ENCODE measurements around the gene PCTP.

PCTP gene

GRCh38 chr17:55758171-55758570 lies 7.3 kb downstream of the PCTP start:
- no peak for DNase-seq

DNA sequence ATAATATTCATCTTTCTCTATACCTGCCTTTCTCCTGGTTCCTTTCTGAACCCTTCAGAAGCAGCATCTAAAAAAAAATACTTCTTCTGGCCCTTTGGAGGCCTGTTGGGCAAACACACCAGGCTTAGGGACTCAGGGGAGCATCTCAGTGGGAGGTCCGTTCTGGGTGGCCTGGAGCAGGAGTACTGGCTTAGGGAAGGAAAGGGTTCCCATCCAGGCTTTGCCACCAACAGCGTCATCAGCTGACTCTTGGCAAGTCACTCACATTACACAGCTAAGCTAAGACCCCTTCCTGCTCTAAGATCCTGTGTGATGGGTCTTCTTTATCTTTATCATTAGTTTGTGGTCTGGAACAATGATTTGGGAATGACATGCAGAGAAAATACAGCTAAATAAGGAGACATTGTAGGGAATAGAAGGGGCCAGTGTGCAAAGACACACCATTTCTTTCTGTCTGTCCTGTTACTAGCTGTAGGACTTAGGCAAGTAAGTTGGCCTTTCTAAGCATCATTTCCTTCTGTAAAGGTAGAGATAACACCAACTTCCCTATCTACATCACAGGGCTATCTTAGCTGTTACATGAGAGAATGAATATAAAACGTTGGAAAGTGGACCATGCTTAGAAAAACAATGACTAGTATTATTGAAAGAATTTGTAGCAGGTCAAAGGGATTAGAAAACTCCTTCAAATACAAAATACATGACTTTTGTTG lies 9.9 kb downstream of the PCTP start:
- DNase-seq = no peak

- DNase-seq = no peak
Measured at GRCh38 chr17:55762086-55762858, 11.4 kb downstream of the PCTP start.

DNA sequence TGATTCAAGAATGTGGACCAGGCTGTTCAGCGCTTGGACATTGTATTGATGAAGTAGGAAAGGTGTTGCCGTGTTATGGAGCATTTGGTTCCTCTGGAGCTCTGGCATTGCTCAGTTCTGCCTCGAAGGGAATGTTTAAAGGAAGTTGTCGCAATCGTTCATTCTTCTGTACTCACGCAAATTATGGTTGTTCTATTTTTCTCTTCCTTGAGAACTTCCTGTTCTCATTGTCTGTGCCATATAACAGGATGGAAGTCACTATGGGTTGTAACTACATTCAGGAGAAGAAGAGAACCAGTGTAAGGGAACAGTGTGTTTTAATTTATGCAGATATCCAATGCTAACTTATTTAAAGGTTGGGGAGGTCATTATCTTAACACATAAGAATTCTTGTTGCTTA lies 13.0 kb downstream of the PCTP start:
- DNase-seq = no peak

GRCh38 chr17:55764610-55765009 lies 13.8 kb downstream of the PCTP start:
- no peak for DNase-seq

- no peak for DNase-seq
Measured at GRCh38 chr17:55765472-55765871, 14.6 kb downstream of the PCTP start.

GRCh38 chr17:55768936-55769624 lies 18.2 kb downstream of the PCTP start:
- DNase-seq = no peak

- no peak for DNase-seq
Measured at GRCh38 chr17:55769625-55770000, 18.8 kb downstream of the PCTP start.

- peak; percentile 58 for DNase-seq
Measured at GRCh38 chr17:55770196-55770870, 19.5 kb downstream of the PCTP start.

- DNase-seq = no peak
Measured at GRCh38 chr17:55772086-55772485, 21.2 kb downstream of the PCTP start.

DNA sequence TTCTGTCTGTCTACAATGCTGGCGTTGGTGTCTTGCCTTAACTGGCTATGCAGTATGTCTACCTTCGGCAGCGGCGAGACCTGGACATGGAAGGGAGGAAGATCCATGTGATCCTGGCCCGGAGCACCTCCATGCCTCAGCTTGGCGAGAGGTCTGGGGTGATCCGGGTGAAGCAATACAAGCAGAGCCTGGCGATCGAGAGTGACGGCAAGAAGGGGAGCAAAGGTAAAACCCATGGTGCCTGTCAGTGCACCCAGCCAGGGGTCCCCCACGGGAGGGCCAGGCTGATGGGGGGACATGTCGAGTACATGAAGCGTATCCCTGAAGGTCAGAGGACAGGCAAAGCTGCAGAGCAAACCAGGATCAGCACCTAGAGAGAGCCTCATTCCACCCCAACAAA lies 22.8 kb downstream of the PCTP start:
- DNase-seq = no peak

DNA sequence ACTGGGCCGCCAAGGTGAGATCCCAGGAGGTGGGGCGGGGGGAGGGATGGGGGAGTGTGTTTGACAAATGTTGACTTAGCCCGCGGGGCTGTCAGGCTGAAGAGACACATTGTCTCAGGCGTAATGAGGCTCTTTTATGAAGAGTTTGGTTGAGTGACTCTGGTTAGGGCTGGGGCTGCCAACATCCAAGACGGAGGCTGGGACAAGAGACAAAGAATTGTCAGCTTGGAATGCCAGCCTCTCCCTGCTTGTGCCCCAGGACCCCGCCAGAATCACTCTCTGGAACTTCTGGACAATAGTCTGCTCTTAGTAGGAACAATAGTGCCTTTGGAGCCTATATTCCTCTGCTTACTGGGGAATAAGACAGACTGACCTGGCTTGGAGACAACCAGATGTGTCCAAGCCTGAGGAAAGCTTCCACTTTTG lies 24.0 kb downstream of the PCTP start:
- peak; percentile 81 for DNase-seq

DNA sequence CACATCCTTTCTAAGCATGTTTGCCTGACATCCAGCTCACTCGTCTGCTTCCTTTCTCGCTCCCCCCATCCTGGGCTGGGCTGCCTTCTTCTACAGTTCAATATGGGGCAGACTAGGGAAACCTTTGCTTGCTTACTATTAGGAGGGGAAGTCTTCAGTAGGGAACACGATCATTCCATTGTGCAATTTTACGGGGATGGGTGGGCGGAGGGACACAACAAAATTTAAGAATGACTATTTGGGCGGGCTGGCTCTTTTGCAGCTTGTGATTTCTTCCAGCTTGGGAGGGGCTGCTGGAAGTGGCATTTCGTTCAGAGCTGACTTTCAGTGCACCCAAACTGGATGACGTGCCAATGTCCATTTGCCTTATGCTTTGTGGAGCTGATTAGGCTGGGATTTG lies 25.4 kb downstream of the PCTP start:
- DNase-seq = no peak

- no peak for DNase-seq
Measured at GRCh38 chr17:55777471-55777971, 26.7 kb downstream of the PCTP start.

GRCh38 chr17:55778389-55779118 lies 27.7 kb downstream of the PCTP start:
- DNase-seq = peak; percentile 16

GRCh38 chr17:55783684-55784245 lies 32.9 kb downstream of the PCTP start:
- no peak for DNase-seq

DNA sequence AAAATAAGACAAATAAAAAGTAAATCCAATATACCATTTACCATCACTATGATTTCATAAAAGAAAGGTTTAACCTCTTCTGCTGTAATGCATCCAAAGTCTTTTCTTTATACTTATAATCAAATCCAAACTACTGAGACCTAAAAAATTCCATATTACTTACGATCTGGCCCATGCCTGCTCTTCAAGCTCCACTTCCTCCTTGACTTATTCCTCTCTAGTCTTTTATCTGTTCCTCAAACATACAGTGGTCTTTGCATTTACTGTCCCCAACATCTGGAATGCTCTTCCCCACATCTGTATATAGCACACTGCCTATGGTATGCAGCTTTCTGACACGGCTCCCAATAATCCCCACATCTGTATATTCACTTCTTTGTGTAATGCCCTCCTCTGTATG lies 33.8 kb downstream of the PCTP start:
- no peak for DNase-seq

- DNase-seq = no peak
Measured at GRCh38 chr17:55785181-55785580, 34.3 kb downstream of the PCTP start.

- no peak for DNase-seq
Measured at GRCh38 chr17:55793272-55793671, 42.4 kb downstream of the PCTP start.

GRCh38 chr17:55794725-55795482 lies 44.1 kb downstream of the PCTP start:
- peak; percentile 7 for DNase-seq

Measured in COR-L47 (cell line).